ENCODE data around the gene CES5A.
"Not testable (repeated sequence)": the region's sequence is repeated elsewhere in the genome, so short reads cannot be mapped to it uniquely, and the experiment has no call there.

The CES5A gene

GRCh38 chr16:55872130-55872529 is 3.0 kb downstream of the CES5A start:
- DNase-seq = no peak

DNA sequence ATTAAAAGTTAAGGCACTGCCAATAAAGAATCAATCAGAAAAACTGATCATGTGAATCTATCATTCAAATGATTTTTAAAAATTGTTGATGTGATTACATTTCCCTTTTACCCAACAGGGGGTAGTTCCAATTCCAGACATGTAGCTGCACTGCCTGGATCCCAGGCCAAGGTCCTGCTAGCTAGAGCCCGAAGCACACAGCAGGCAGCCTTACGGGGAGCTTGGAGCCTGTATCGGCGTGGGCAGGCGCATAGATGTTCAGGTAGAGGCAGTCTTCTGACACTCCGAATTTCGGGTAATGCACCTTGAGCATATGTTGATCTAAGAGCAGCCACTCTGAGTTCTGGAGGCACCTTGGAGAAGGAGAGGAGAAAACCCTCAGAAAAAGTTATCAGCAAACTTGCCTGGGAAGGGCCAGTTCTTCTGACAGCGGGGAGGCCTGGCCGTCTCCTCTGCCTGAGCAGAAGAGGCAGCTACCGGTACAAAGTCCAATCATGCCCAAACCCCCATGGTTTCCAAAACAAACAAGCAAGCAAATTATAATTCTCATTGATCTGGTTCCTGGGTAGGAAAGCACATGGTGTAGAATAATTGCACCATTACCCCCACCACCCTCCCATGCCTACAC is 3.6 kb downstream of the CES5A start:
- DNase-seq = no peak

GRCh38 chr16:55868980-55869379 is 6.2 kb downstream of the CES5A start:
- DNase-seq = no peak

GRCh38 chr16:55868137-55868536 is 7.0 kb downstream of the CES5A start:
- DNase-seq = no peak

GRCh38 chr16:55861288-55861687 is 13.9 kb downstream of the CES5A start:
- DNase-seq = no peak

- not testable (repeated sequence) for DNase-seq
Measured at GRCh38 chr16:55857650-55858049, 17.5 kb downstream of the CES5A start.

DNA sequence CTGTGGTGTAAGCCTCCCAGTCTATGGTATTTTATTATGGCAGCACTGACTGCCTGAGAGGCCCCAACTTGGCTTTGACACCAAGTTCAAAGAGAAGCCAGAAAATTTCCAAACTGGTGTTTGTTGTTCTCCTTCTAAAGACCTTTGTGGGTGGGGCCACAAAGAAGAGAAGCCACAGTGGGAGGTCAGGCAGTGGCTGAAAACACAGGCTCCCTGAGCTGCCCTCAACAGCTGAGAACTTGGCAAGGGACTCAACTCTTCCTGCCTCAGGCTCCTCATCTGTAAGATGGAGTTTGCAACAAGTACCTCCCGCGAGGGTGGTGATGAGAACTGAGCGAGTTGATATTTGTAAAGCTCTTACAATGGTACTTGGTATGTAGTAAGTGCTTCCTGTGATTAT is 18.2 kb downstream of the CES5A start:
- DNase-seq = no peak

- DNase-seq = no peak
Measured at GRCh38 chr16:55853114-55853513, 22.1 kb downstream of the CES5A start.

GRCh38 chr16:55849536-55849935 is 25.6 kb downstream of the CES5A start:
- DNase-seq = no peak

- no peak for DNase-seq
Measured at GRCh38 chr16:55846598-55847346, 28.4 kb downstream of the CES5A start.

DNA sequence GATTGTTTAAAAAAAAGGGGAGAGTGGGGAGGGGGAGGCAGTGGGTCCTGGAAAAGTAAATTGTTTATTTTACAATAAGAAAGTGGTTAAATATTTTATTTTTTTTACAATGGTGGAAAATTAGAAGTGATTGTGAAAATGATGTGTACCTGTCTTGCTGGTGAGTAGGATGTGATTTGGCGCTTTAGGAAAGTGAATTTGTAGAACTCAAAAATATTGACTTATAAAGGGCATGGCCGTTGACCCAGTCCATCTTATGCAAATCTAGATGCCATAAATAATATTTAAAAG is 32.1 kb downstream of the CES5A start:
- DNase-seq = no peak

- peak in 1 of 2 experiments; percentile 28 for DNase-seq
Measured at GRCh38 chr16:55842369-55843104, 32.6 kb downstream of the CES5A start.

GRCh38 chr16:55839115-55839514 is 36.1 kb downstream of the CES5A start:
- DNase-seq = no peak

DNA sequence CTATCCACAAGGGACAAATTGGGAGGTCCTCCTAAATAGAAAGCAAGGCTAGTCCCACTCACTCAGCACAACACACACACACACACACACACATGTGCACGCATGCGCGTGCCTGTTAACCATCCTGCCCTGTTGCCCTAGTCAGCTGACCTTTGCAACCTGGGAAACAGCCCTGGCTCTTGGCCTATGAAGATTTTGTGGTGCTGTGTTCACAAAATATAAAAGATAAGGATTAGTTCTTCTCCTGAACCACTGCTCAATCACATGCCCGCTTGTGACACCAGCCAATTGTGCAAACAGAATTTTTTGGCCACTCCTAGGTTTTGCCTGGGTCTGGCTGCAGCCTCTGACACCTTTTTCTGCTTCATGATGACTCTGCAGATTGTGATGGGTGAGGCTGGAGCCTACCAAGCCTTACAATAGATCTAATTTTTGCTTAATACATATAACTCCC is 39.0 kb downstream of the CES5A start:
- DNase-seq = no peak

DNA sequence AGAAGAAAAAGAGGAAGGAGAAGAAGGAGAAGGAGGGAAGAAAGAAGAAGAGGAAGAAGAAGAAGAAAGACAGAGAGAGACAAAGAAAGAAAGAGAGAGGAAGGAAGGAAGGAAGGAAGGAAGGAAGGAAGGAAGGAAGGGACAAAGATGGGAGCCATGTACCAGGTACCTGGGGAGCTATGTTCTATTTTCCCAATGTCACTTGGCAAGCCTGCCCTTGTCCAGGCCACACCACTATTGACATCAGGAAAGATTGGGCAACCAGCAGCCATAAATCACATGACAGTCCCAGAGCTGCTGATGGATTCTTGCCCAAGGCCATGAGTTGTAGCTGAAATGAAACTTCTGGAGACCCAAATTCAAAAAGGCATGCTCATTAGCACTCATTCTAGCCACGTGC is 39.6 kb downstream of the CES5A start:
- DNase-seq = no peak

GRCh38 chr16:55835173-55835572 is 40.0 kb downstream of the CES5A start:
- not testable (repeated sequence) for DNase-seq

DNA sequence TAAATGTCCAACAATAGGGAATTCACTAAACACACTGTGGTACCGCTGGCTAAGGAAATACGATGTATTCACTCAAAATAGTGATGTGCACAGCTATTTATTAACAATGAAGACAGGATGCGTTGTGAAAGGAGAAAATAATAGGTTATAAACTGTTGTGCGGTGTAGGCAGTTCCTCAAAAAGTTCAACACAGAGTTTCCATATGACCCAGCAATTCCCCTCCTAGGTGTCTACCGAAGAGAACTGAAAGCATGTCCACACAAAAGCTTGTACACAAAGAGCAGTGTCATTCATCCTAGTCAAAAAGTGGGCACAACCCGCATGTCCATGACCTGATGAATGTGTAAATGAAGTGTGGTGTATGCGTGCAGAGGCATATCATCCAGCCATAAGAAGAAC is 41.1 kb downstream of the CES5A start:
- no peak for DNase-seq

DNA sequence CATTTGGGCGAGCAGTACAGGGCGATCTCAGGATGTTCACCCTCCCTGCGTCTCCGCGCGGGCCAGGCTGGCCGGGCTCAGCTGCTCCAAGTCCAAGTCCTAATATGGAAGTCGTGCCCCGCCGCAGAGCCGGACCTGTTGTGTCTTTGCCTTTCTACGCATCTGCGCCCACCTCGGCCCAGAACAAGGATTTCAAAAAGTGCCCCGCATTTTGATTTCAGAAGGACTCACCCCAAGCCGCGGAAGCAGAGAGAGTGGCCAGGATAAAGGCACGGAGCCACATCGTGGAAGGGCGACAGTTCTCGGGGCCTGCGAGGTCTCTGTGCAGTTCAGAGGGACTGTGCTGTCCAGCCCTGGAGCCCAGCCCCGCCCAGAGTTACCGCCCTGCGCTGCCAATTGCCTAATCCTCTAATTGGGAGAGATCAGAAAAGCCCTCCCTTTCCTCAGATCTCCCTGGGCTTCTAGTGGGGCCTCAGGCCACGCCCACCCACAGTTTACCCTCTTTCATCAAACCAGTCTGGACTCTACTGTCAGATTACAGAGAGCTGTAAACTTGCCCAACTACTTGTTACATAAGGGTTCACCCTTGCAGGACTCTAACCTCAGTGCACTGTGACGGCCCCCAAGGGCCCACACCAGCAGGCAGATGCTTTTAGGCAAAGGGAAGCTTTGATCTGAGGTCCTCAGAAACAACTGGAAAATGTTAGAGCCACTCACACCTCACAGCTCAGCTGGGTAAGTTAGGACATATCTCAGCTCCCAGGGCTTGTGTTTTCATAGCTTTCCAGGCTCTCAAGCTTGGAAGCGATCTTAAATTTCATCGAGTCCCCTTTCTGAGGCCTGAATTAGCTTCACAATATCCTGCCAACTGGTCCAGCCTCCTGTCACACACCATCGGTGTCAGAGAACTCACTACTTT is 42.1 kb downstream of the CES5A start, which contains the start of gene CES1:
Gene CES1 (minus strand): TSS at position 324 of the 919 bp plus-strand sequence. CDS start 41 bp downstream, at position 283.
- no peak for DNase-seq

DNA sequence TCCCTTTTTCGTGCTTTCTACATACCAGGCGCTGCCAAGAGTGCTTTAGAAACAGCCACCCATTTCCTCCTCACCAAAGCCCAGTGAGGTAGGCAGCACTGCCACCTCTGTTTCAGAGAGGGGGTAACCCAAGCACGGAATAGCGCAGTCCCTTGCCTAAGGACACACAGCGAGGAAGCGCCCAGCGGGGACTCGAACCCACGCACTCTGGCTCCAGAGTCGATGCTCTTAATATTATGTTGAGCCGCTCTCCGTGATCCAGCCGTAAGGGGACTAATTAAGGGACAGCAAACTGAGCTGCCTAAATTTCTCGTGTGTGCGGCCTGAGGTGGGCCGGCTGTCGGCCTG is 42.8 kb downstream of the CES5A start:
- no peak for DNase-seq

- DNase-seq = no peak
Measured at GRCh38 chr16:55830658-55831294, 44.4 kb downstream of the CES5A start.

DNA sequence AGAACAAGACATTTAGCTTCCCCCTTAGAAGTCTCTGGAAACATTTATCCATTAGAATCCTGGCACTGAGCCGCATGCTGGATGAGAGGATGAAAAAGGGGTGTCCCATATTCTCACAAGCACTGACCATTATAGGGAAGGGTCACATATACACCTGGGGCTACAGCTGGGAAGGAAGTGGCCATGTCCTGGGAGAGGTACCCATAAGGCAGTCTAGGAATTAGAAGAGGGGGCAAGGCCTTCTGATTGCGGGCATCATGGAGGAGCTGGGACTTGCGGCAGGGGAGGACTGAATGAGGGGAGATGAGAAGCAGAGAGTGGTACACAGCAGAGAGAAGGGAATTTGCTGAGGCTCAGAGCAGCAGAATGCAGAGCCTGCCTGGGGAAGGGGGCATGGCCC is 45.9 kb downstream of the CES5A start:
- not testable (repeated sequence) for DNase-seq

DNA sequence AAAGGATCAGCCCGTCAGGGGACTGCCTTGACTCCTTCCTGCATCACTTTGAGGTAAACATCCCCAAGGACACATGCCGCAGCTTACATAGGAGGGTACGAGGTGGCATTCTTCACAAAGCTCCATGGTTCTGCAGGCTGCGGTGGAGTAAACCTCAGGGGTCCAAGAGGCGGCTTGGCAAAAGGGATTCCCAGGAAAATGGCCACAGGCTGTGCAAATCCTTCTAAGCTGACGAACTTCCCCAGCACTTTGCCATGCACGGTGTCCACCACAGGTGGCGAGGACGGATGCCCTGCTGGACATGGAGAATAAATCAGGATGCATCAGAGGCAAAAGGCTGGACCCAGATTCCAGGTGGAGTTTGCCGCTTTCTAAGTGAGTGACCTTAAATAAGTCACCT is 46.5 kb downstream of the CES5A start:
- no peak for DNase-seq

Measured in NCI-H526 (cell line).